Gastrocnemius medialis (tissue), 4 donors: Measurements from ENCODE around the gene ADAMTSL2.

Experiments
- CTCF ChIP-seq, 5 experiments: fragments of 450-650 bp in 3 of 5; fragments of 200-600 bp in 2 of 5; sonication (generic) in 2 of 5; IDR thresholded peaks in 4 of 5; conservative IDR thresholded peaks in 1 of 5; 1 replicate in 4 of 5; 2 replicates in 1 of 5; pipeline ENCODE4 v1.5.1; 2016 to 2019; ENCODE audit warnings: antibody characterized with exemption in 5 of 5, mild to moderate bottlenecking in 3 of 5, moderate library complexity in 3 of 5
- POLR2A ChIP-seq, 2 donors: fragments of 450-650 bp; IDR thresholded peaks; one replicate each; pipeline ENCODE4 v1.6.1; 2017; ENCODE audit warnings: antibody characterized with exemption in 2 of 2, mild to moderate bottlenecking in 2 of 2, moderate library complexity in 2 of 2

GRCh38 chr9:133591116-133591910 lies 56.8 kb downstream of the ADAMTSL2 start:
- TF ChIP-seq POLR2A (IDR thresholded peaks at IDR 0.05) (no peak), CTCF (IDR thresholded peaks at IDR 0.05 in 4 of 5, conservative IDR thresholded peaks at IDR 0.05 in 1 of 5) (no peak)
